Calu3 (cell line): ENCODE results near the gene TEAD1. TPM values are rescaled to one million over a fixed set of nuclear protein-coding genes. Genes with fewer than 3 reads are reported as not detected.

Experiments
- BruUV-seq: library from RNA; stranded (reverse); fragments of 400-500 nt; replicated peaks from 2 replicates; lab custom pipeline; 2021; lab: Mats Ljungman, UMichigan
- CTCF ChIA-PET: fragments of 300-600 bp; sonication (Branson Sonifier 250); formaldehyde crosslinking; loops from one replicate; lab custom pipeline; 2022; ENCODE audit warnings: antibody characterized with exemption; lab: Charles Lee
- DNase-seq: peaks from one replicate; pipeline ENCODE4 v3.0.0; 2022
- H3K27ac Mint-ChIP-seq: one replicate; pipeline ENCODE4 v1.8.0; 2022; ENCODE audit warnings: mixed read lengths; ENCODE audit not compliant: unreplicated experiment
- H3K27me3 Mint-ChIP-seq: one replicate; pipeline ENCODE4 v1.8.0; 2022; ENCODE audit warnings: mixed read lengths; ENCODE audit not compliant: unreplicated experiment
- H3K36me3 Mint-ChIP-seq: one replicate; pipeline ENCODE4 v1.8.0; 2022; ENCODE audit warnings: mild to moderate bottlenecking, moderate library complexity, mixed read lengths; ENCODE audit not compliant: insufficient read depth, unreplicated experiment
- H3K4me1 Mint-ChIP-seq: one replicate; pipeline ENCODE4 v1.8.0; 2022; ENCODE audit warnings: mild to moderate bottlenecking, low read depth, mixed read lengths; ENCODE audit not compliant: unreplicated experiment
- H3K4me3 Mint-ChIP-seq: one replicate; pipeline ENCODE4 v1.8.0; 2022; ENCODE audit warnings: mild to moderate bottlenecking, low read depth, moderate library complexity, mixed read lengths; ENCODE audit not compliant: unreplicated experiment
- H3K9me3 Mint-ChIP-seq: one replicate; pipeline ENCODE4 v1.8.0; 2022; ENCODE audit warnings: low read depth, mixed read lengths; ENCODE audit not compliant: unreplicated experiment
- CTCF ChIP-seq: fragments of 200-600 bp; IDR thresholded peaks from one replicate; pipeline ENCODE4 v1.8.0; 2022; ENCODE audit warnings: antibody characterized with exemption; ENCODE audit not compliant: unreplicated experiment
- intact Hi-C: fragments of 100-400 bp; cut with micrococcal nuclease; formaldehyde crosslinking; loops from one replicate; pipeline ENCODE4 v1.10.0; 2022; ENCODE audit not compliant: unreplicated experiment
- total RNA-seq: library from RNA; stranded (reverse); gene quantifications from 2 replicates; pipeline ENCODE4 v1.2.3, GENCODE V29; 2022

The TEAD1 gene
- total RNA-seq, 1 experiment from 2014 or later = 104 TPM

- TF ChIP-seq CTCF = no peak
- Mint-ChIP-seq H3K9me3 (no peaks in the 10 kb centered on the region), H3K4me1 (peaks cover 61% of the 10 kb centered on the region), H3K36me3 (no peaks in the 10 kb centered on the region), H3K4me3 (no peak overlapping the region), H3K27me3 (no peaks in the 10 kb centered on the region), H3K27ac (no peak overlapping the region)
- peak; percentile 81 for DNase-seq
- no TSS peak for BruUV-seq
- CTCF ChIA-PET = interaction anchor here (0.5 to 1.5 kb wide), 8 partner anchors 12 to 264 kb away, joined by 3 to 7 read pairs (median 3); partner anchors contain the start of gene TEAD1
- intact Hi-C loops = loop anchor here (2.0 kb wide), 1 partner anchor 20 kb away; no protein-coding TSS in a partner anchor
Observed at GRCh38 chr11:12746593-12747097, 72.4 kb downstream of the TEAD1 start.

GRCh38 chr11:12748561-12748960, 74.3 kb downstream of the TEAD1 start:
- Mint-ChIP-seq H3K36me3 (no peaks in the 10 kb centered on the region), H3K4me1 (peaks cover 67% of the 10 kb centered on the region), H3K9me3 (no peaks in the 10 kb centered on the region), H3K4me3 (no peak overlapping the region), H3K27ac (no peak overlapping the region), H3K27me3 (no peaks in the 10 kb centered on the region)
- CTCF ChIA-PET = no interaction called here
- no TSS peak for BruUV-seq
- intact Hi-C loops = no loop called here
- no peak for DNase-seq
- TF ChIP-seq CTCF = no peak

GRCh38 chr11:12749442-12749841, 75.2 kb downstream of the TEAD1 start:
- no peak overlapping the region for H3K27ac Mint-ChIP-seq
- BruUV-seq = no TSS peak
- intact Hi-C loops = no loop called here
- H3K9me3 Mint-ChIP-seq = no peaks in the 10 kb centered on the region
- H3K27me3 Mint-ChIP-seq = no peaks in the 10 kb centered on the region
- TF ChIP-seq CTCF = no peak
- peaks cover 76% of the 10 kb centered on the region for H3K4me1 Mint-ChIP-seq
- H3K4me3 Mint-ChIP-seq = no peak overlapping the region
- no peaks in the 10 kb centered on the region for H3K36me3 Mint-ChIP-seq
- DNase-seq = no peak
- CTCF ChIA-PET = no interaction called here

GRCh38 chr11:12750181-12750580, 76.0 kb downstream of the TEAD1 start:
- TF ChIP-seq CTCF = no peak
- CTCF ChIA-PET = no interaction called here
- DNase-seq = no peak
- Mint-ChIP-seq H3K4me3 (no peak overlapping the region), H3K9me3 (no peaks in the 10 kb centered on the region), H3K27ac (no peak overlapping the region), H3K36me3 (no peaks in the 10 kb centered on the region), H3K27me3 (no peaks in the 10 kb centered on the region), H3K4me1 (peaks cover 79% of the 10 kb centered on the region)
- no TSS peak for BruUV-seq
- intact Hi-C loops = loop anchor here (5.0 kb wide), 1 partner anchor 52 kb away; no protein-coding TSS in a partner anchor
